MM.1S (cell line): Measurements from ENCODE around the gene SPATA17.

Source experiments
- DNase-seq: peaks from one replicate; pipeline ENCODE4 v3.0.0-alpha.2; 2015
- H2AFZ ChIP-seq: fragments of 300-600 bp; sonication (generic); 2 replicates; pipeline ENCODE4 v1.6.0; 2016; ENCODE audit warnings: antibody characterized with exemption, low read length
- H3F3A ChIP-seq: fragments of 300-600 bp; sonication (generic); 2 replicates; pipeline ENCODE4 v1.6.1; 2016; ENCODE audit warnings: mild to moderate bottlenecking, antibody characterized with exemption, low read length, moderate library complexity, mixed read lengths; ENCODE audit not compliant: insufficient read depth
- H3K27ac ChIP-seq: fragments of 300-600 bp; sonication (generic); 2 replicates; pipeline ENCODE4 v1.5.1; 2016; ENCODE audit warnings: mild to moderate bottlenecking, low read length
- H3K27me3 ChIP-seq: fragments of 300-600 bp; sonication (generic); replicated peaks from 2 replicates; pipeline ENCODE4 v1.6.0; 2016; ENCODE audit warnings: low read length; ENCODE audit not compliant: insufficient read depth
- H3K36me3 ChIP-seq: fragments of 300-600 bp; sonication (generic); replicated peaks from 2 replicates; pipeline ENCODE4 v1.6.1; 2016; ENCODE audit warnings: mild to moderate bottlenecking, low read length, mixed read lengths; ENCODE audit not compliant: insufficient read depth
- H3K4me1 ChIP-seq: fragments of 300-600 bp; sonication (generic); 2 replicates; pipeline ENCODE4 v1.6.1; 2016; ENCODE audit warnings: low read length, mixed read lengths
- H3K4me2 ChIP-seq: fragments of 300-600 bp; sonication (generic); 2 replicates; pipeline ENCODE4 v1.6.0; 2016; ENCODE audit warnings: low read depth, low read length
- H3K4me3 ChIP-seq: fragments of 300-600 bp; sonication (generic); 2 replicates; pipeline ENCODE4 v1.5.1; 2016; ENCODE audit warnings: low read length, mixed read lengths
- H3K79me2 ChIP-seq: fragments of 300-600 bp; sonication (generic); 2 replicates; pipeline ENCODE4 v1.6.1; 2016; ENCODE audit warnings: mixed run types, low read length, mixed read lengths
- H3K9ac ChIP-seq: fragments of 300-600 bp; sonication (generic); 2 replicates; pipeline ENCODE4 v1.6.1; 2016; ENCODE audit warnings: low read length, mixed read lengths
- H3K9me2 ChIP-seq: fragments of 300-600 bp; sonication (generic); replicated peaks from 2 replicates; pipeline ENCODE4 v1.6.1; 2016; ENCODE audit warnings: mild to moderate bottlenecking, low read length, mixed read lengths; ENCODE audit not compliant: insufficient read depth
- H3K9me3 ChIP-seq: fragments of 300-600 bp; sonication (generic); replicated peaks from 2 replicates; pipeline ENCODE4 v1.6.1; 2016; ENCODE audit warnings: mild to moderate bottlenecking, low read length, mixed read lengths; ENCODE audit not compliant: insufficient read depth
- H4K20me1 ChIP-seq: fragments of 300-600 bp; sonication (generic); 2 replicates; pipeline ENCODE4 v1.6.1; 2016; ENCODE audit warnings: mild to moderate bottlenecking, low read length, moderate library complexity, mixed read lengths; ENCODE audit not compliant: insufficient read depth
- CTCF ChIP-seq: fragments of 300-600 bp; sonication (generic); IDR thresholded peaks from 2 replicates; pipeline ENCODE4 v1.5.1; 2016; ENCODE audit warnings: antibody characterized with exemption, low read length, mixed read lengths
- EZH2 ChIP-seq: fragments of 300-600 bp; sonication (generic); optimal IDR thresholded peaks from 2 replicates; pipeline ENCODE3; 2017; ENCODE audit warnings: low read depth, mild to moderate bottlenecking, antibody characterized with exemption, low read length, mixed read lengths
- EZH2phosphoT487 ChIP-seq: fragments of 300-600 bp; sonication (generic); IDR thresholded peaks from 2 replicates; pipeline ENCODE4 v1.6.1; 2018; ENCODE audit warnings: antibody characterized with exemption, low read length

The SPATA17 gene

DNA sequence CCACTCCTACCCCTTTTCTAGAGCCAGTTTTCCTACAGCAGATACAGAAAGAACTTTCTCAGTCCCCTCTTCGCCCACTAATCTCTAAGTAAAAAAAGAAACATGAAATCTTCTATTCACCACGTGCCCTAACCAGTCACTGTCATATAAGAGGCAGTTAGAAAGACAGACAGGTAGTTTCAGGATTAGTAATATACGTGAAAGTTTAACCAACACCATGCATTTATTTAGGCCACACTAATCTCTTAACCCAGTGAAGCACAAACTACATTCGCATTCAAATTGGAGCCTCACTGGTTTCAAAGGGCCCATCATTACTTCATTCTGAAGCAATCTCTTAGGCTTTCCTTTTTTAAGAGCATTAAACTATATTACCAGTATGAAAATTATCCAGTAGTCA lies 10.3 kb upstream of the SPATA17 start:
- H3F3A ChIP-seq: no peaks in the 10 kb centered on the region
- no peaks in the 10 kb centered on the region for H3K36me3 ChIP-seq
- no peaks in the 10 kb centered on the region for H3K27me3 ChIP-seq
- no peaks in the 10 kb centered on the region for H3K4me1 ChIP-seq
- H2AFZ ChIP-seq: no peak overlapping the region
- no peak for DNase-seq
- no peak overlapping the region for H3K27ac ChIP-seq
- no peaks in the 10 kb centered on the region for H3K9me2 ChIP-seq
- H4K20me1 ChIP-seq: no peaks in the 10 kb centered on the region
- no peak overlapping the region for H3K4me2 ChIP-seq
- no peaks in the 10 kb centered on the region for H3K9me3 ChIP-seq
- H3K79me2 ChIP-seq: peaks cover 44% of the 10 kb centered on the region
- H3K9ac ChIP-seq: no peak overlapping the region
- no peak overlapping the region for H3K4me3 ChIP-seq
- TF ChIP-seq CTCF: no peak

- Histone ChIP-seq H3K27me3 (no peaks in the 10 kb centered on the region), H3K4me3 (no peak overlapping the region), H3K79me2 (peaks cover 54% of the 10 kb centered on the region), H2AFZ (no peak overlapping the region), H3F3A (no peaks in the 10 kb centered on the region), H3K9ac (no peak overlapping the region), H3K9me2 (no peaks in the 10 kb centered on the region), H3K36me3 (no peaks in the 10 kb centered on the region), H3K4me2 (no peak overlapping the region), H3K4me1 (no peaks in the 10 kb centered on the region), H4K20me1 (no peaks in the 10 kb centered on the region), H3K27ac (no peak overlapping the region), H3K9me3 (no peaks in the 10 kb centered on the region)
- no peak for TF ChIP-seq EZH2
- TF ChIP-seq CTCF: no peak
- TF ChIP-seq EZH2phosphoT487: no peak
- DNase-seq: no peak
Observed at GRCh38 chr1:217622042-217622441, 9.1 kb upstream of the SPATA17 start.

GRCh38 chr1:217626321-217626720 lies 4.8 kb upstream of the SPATA17 start:
- TF ChIP-seq EZH2 (no peak), CTCF (no peak), EZH2phosphoT487 (no peak)
- no peaks in the 10 kb centered on the region for H4K20me1 ChIP-seq
- no peak overlapping the region for H2AFZ ChIP-seq
- H3K4me2 ChIP-seq: no peak overlapping the region
- no peak overlapping the region for H3K27ac ChIP-seq
- H3K9ac ChIP-seq: no peak overlapping the region
- peaks cover 84% of the 10 kb centered on the region for H3K79me2 ChIP-seq
- H3K4me3 ChIP-seq: no peak overlapping the region
- no peaks in the 10 kb centered on the region for H3K27me3 ChIP-seq
- H3K4me1 ChIP-seq: peaks cover 7% of the 10 kb centered on the region
- no peaks in the 10 kb centered on the region for H3F3A ChIP-seq
- DNase-seq: no peak
- H3K36me3 ChIP-seq: no peaks in the 10 kb centered on the region
- H3K9me3 ChIP-seq: no peaks in the 10 kb centered on the region
- no peaks in the 10 kb centered on the region for H3K9me2 ChIP-seq

DNA sequence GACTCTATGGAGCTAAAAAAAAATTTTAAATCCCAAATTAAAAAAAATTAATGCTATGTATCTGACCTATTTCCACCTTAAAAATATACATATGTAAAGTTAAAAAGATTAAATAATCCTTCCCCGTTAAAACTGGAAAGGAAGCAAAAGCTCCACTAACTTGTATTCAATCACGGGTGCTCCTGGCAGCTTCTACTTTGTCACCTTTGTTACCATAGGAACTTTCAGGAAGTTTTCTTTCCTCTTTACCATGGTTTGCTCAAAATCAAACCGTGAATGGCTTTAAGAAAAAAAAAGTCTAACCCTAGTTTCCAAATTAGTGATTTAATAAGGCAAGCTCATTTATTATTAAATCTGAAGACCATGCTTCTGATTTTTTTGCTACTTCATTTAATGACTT lies 3.7 kb upstream of the SPATA17 start:
- Histone ChIP-seq H3K36me3 (no peaks in the 10 kb centered on the region), H3K27ac (no peak overlapping the region), H3K9me2 (no peaks in the 10 kb centered on the region), H3F3A (no peaks in the 10 kb centered on the region), H3K9me3 (no peaks in the 10 kb centered on the region), H3K9ac (no peak overlapping the region), H3K4me3 (no peak overlapping the region), H3K4me2 (no peak overlapping the region), H4K20me1 (no peaks in the 10 kb centered on the region), H2AFZ (no peak overlapping the region), H3K79me2 (peaks cover 76% of the 10 kb centered on the region), H3K4me1 (peaks cover 11% of the 10 kb centered on the region), H3K27me3 (no peaks in the 10 kb centered on the region)
- DNase-seq: no peak
- TF ChIP-seq EZH2phosphoT487 (no peak), EZH2 (no peak), CTCF (no peak)
